ENCODE data around the gene GBP7. TPM values are rescaled to one million over a fixed set of nuclear protein-coding genes. Genes with fewer than 3 reads are reported as not detected.
A peak's percentile ranks its signal among the peaks of the same experiment; 100 is the strongest.

The GBP7 gene
- total and polyA plus RNA-seq, 4 donors: 0.21 TPM; not detected in 3

DNA sequence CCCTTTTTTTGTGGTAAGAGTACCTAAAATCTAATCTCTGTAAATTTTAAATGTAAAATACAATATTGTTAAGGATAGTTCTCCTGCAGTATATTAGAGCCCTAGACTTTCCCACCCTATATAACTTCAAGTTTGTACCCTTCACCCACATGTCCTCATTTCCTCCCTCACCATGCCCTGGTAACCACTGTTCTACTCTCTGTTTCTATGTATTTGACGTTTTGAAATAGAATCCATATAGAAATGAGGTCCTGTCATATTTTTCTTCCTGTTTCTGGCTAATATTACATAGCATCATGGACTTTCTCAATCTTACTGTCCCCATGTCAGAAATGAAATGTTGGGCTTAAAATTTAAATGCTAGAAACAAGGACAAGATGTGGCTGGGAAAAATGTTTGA lies 24.8 kb downstream of the GBP7 start:
- Histone ChIP-seq H3K4me3 (ENCODE audit: low read length in 2 of 2) (no peak overlapping the region), H3K27ac (ENCODE audit: low read depth in 1 of 2, low read length in 2 of 2) (no peak overlapping the region), H3K27me3 (ENCODE audit: control insufficient read depth in 1 of 2, insufficient read depth in 2 of 2, low read length in 1 of 2) (no peaks in the 10 kb centered on the region), H3K9me3 (ENCODE audit: control insufficient read depth, low read length) (no peaks in the 10 kb centered on the region), H3K4me1 (ENCODE audit: control insufficient read depth in 1 of 2, insufficient read depth in 2 of 2, low read length in 2 of 2) (no peaks in the 10 kb centered on the region), H3K36me3 (ENCODE audit: control insufficient read depth in 1 of 2, insufficient read depth in 2 of 2, low read length in 1 of 2) (no peaks in the 10 kb centered on the region)
- 39 to 55% methylated on average over 1 of the region's 1 CpG for WGBS, 2 donors
- DNase-seq (no peak), ATAC-seq (ENCODE audit: low FRiP score) (no peak)
- intact Hi-C loops (cut with DNase I): no loop called here

DNA sequence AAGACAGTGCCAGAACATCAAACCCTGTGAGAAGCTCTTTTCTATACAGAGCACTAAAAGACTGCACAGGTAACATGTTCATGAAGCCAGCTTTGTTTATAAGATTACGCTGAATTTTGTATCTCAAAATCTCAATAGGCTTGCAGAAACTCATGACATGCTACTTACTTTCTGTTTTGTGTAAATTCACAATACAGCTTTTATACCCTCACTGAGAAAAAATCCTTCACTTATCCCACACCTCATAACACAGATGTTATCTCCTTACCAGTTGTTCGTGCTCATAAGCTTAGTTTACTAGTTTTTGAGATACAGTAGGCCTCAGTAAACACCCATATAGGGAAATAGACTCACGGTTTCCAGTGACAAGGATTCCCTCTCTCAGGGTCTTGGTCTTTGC lies 25.8 kb downstream of the GBP7 start:
- no peak for ATAC-seq (ENCODE audit: low FRiP score)
- H3K9me3 ChIP-seq (ENCODE audit: control insufficient read depth, low read length): no peaks in the 10 kb centered on the region
- H3K27ac ChIP-seq (ENCODE audit: low read depth in 1 of 2, low read length in 2 of 2): no peak overlapping the region
- H3K4me3 ChIP-seq (ENCODE audit: low read length in 2 of 2): no peak overlapping the region
- WGBS, 2 donors: 77 to 87% methylated on average over 3 of the region's 3 CpGs
- no peaks in the 10 kb centered on the region for H3K4me1 ChIP-seq (ENCODE audit: control insufficient read depth in 1 of 2, insufficient read depth in 2 of 2, low read length in 2 of 2)
- DNase-seq: no peak
- intact Hi-C loops (cut with DNase I): no loop called here
- H3K36me3 ChIP-seq (ENCODE audit: control insufficient read depth in 1 of 2, insufficient read depth in 2 of 2, low read length in 1 of 2): no peaks in the 10 kb centered on the region
- H3K27me3 ChIP-seq (ENCODE audit: control insufficient read depth in 1 of 2, insufficient read depth in 2 of 2, low read length in 1 of 2): no peaks in the 10 kb centered on the region

DNA sequence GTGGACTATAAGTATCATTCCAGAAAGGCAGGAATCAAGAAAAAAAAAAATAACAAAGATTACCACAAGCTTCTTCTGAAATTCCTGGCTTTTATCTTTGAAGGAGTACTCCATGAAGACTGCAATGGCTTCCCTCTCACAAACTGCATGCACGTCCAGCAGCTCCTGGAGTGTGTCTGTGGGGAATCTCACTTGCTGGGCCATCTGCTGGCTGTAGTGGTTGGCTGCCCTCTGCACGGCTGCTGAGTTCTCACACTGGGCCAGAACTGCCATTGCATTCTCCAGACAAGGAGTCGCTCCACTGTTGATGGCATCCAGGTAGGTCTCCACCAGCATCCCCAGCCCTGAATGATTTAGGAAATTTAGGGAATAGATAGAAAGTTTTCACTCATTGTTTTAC lies 26.6 kb downstream of the GBP7 start:
- WGBS, 2 donors: 31% methylated on average over 3 of the region's 3 CpGs

GRCh38 chr1:89147678-89148658 lies 27.8 kb downstream of the GBP7 start:
- Histone ChIP-seq H3K27me3 (ENCODE audit: control insufficient read depth in 1 of 2, insufficient read depth in 2 of 2, low read length in 1 of 2) (no peaks in the 10 kb centered on the region), H3K4me3 (ENCODE audit: low read length in 2 of 2) (no peak overlapping the region), H3K27ac (ENCODE audit: low read depth in 1 of 2, low read length in 2 of 2) (no peak overlapping the region), H3K9me3 (ENCODE audit: control insufficient read depth, low read length) (no peaks in the 10 kb centered on the region), H3K4me1 (ENCODE audit: control insufficient read depth in 1 of 2, insufficient read depth in 2 of 2, low read length in 2 of 2) (no peaks in the 10 kb centered on the region), H3K36me3 (ENCODE audit: control insufficient read depth in 1 of 2, insufficient read depth in 2 of 2, low read length in 1 of 2) (no peaks in the 10 kb centered on the region)
- intact Hi-C loops (cut with DNase I): no loop called here
- ATAC-seq (ENCODE audit: low FRiP score) (no peak), DNase-seq (no peak)
- 73 to 74% methylated on average over 3 of the region's 3 CpGs for WGBS, 2 donors

More for the DNA sequence above, 26.6 kb downstream of the GBP7 start:
- Histone ChIP-seq H3K9me3 (ENCODE audit: control insufficient read depth, low read length) (no peaks in the 10 kb centered on the region), H3K4me3 (ENCODE audit: low read length in 2 of 2) (no peak overlapping the region), H3K27me3 (ENCODE audit: control insufficient read depth in 1 of 2, insufficient read depth in 2 of 2, low read length in 1 of 2) (no peaks in the 10 kb centered on the region), H3K4me1 (ENCODE audit: control insufficient read depth in 1 of 2, insufficient read depth in 2 of 2, low read length in 2 of 2) (no peaks in the 10 kb centered on the region), H3K36me3 (ENCODE audit: control insufficient read depth in 1 of 2, insufficient read depth in 2 of 2, low read length in 1 of 2) (no peaks in the 10 kb centered on the region), H3K27ac (ENCODE audit: low read depth in 1 of 2, low read length in 2 of 2) (no peak overlapping the region)
- intact Hi-C loops (cut with DNase I): no loop called here
- ATAC-seq (ENCODE audit: low FRiP score) (peak; percentile 63), DNase-seq (peak; percentile 59 to 71)

- intact Hi-C loops (cut with DNase I): no loop called here
- Histone ChIP-seq H3K4me1 (ENCODE audit: control insufficient read depth in 1 of 2, insufficient read depth in 2 of 2, low read length in 2 of 2) (no peaks in the 10 kb centered on the region), H3K27me3 (ENCODE audit: control insufficient read depth in 1 of 2, insufficient read depth in 2 of 2, low read length in 1 of 2) (no peaks in the 10 kb centered on the region), H3K36me3 (ENCODE audit: control insufficient read depth in 1 of 2, insufficient read depth in 2 of 2, low read length in 1 of 2) (no peaks in the 10 kb centered on the region), H3K4me3 (ENCODE audit: low read length in 2 of 2) (no peak overlapping the region), H3K9me3 (ENCODE audit: control insufficient read depth, low read length) (no peaks in the 10 kb centered on the region), H3K27ac (ENCODE audit: low read depth in 1 of 2, low read length in 2 of 2) (no peak overlapping the region)
- 75 to 81% methylated on average over 3 of the region's 3 CpGs for WGBS, 2 donors
- no peak for DNase-seq
- no peak for ATAC-seq (ENCODE audit: low FRiP score)
Observed at GRCh38 chr1:89146721-89147120, 29.1 kb downstream of the GBP7 start.

- Histone ChIP-seq H3K36me3 (ENCODE audit: control insufficient read depth in 1 of 2, insufficient read depth in 2 of 2, low read length in 1 of 2) (no peaks in the 10 kb centered on the region), H3K27me3 (ENCODE audit: control insufficient read depth in 1 of 2, insufficient read depth in 2 of 2, low read length in 1 of 2) (no peaks in the 10 kb centered on the region), H3K4me1 (ENCODE audit: control insufficient read depth in 1 of 2, insufficient read depth in 2 of 2, low read length in 2 of 2) (no peaks in the 10 kb centered on the region), H3K9me3 (ENCODE audit: control insufficient read depth, low read length) (no peaks in the 10 kb centered on the region), H3K27ac (ENCODE audit: low read depth in 1 of 2, low read length in 2 of 2) (no peak overlapping the region), H3K4me3 (ENCODE audit: low read length in 2 of 2) (no peak overlapping the region)
- DNase-seq: no peak
- intact Hi-C loops (cut with DNase I): no loop called here
- ATAC-seq (ENCODE audit: low FRiP score): no peak
- 75 to 83% methylated on average over 2 of the region's 2 CpGs for WGBS, 2 donors
Observed at GRCh38 chr1:89143484-89143883, 32.3 kb downstream of the GBP7 start.

- no peak for DNase-seq
- Histone ChIP-seq H3K27ac (ENCODE audit: low read depth in 1 of 2, low read length in 2 of 2) (no peak overlapping the region), H3K36me3 (ENCODE audit: control insufficient read depth in 1 of 2, insufficient read depth in 2 of 2, low read length in 1 of 2) (no peaks in the 10 kb centered on the region), H3K27me3 (ENCODE audit: control insufficient read depth in 1 of 2, insufficient read depth in 2 of 2, low read length in 1 of 2) (no peaks in the 10 kb centered on the region), H3K4me3 (ENCODE audit: low read length in 2 of 2) (no peak overlapping the region), H3K4me1 (ENCODE audit: control insufficient read depth in 1 of 2, insufficient read depth in 2 of 2, low read length in 2 of 2) (no peaks in the 10 kb centered on the region), H3K9me3 (ENCODE audit: control insufficient read depth, low read length) (no peaks in the 10 kb centered on the region)
- ATAC-seq (ENCODE audit: low FRiP score): no peak
- intact Hi-C loops (cut with DNase I): no loop called here
- WGBS, 2 donors: 86 to 90% methylated on average over 4 of the region's 4 CpGs
Observed at GRCh38 chr1:89142160-89142559, 33.6 kb downstream of the GBP7 start.

DNA sequence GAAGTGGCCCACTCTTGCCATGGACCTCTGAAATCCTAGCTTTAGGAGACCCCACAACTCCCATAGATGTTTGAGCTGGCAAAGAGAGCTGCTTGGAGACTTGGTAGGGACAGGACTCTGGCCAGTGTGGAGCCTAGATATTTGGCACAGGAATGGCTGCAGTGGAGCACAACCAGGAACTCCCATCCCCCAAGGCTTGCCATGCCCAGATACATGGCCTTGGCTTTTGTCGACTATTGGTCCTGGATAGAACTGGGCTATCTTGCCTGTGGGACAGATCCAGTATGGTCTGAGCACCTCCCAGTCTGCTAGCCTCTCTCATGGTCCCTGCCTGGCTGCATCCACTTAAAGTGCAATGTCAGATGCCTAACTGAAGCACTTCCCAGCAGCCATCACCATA lies 42.1 kb downstream of the GBP7 start:
- Histone ChIP-seq H3K4me3 (ENCODE audit: low read length in 2 of 2) (no peak overlapping the region), H3K4me1 (ENCODE audit: control insufficient read depth in 1 of 2, insufficient read depth in 2 of 2, low read length in 2 of 2) (peaks cover 3 to 6% of the 10 kb centered on the region in 2 donors), H3K36me3 (ENCODE audit: control insufficient read depth in 1 of 2, insufficient read depth in 2 of 2, low read length in 1 of 2) (no peaks in the 10 kb centered on the region), H3K27me3 (ENCODE audit: control insufficient read depth in 1 of 2, insufficient read depth in 2 of 2, low read length in 1 of 2) (no peaks in the 10 kb centered on the region), H3K9me3 (ENCODE audit: control insufficient read depth, low read length) (no peaks in the 10 kb centered on the region), H3K27ac (ENCODE audit: low read depth in 1 of 2, low read length in 2 of 2) (no peak overlapping the region)
- ATAC-seq (ENCODE audit: low FRiP score) (no peak), DNase-seq (no peak)
- 91 to 94% methylated on average over 1 of the region's 1 CpG for WGBS, 2 donors
- intact Hi-C loops (cut with DNase I): loop anchor here in 1 of 2 donors (10.0 kb wide), 1 partner anchor 221 kb away; no protein-coding TSS in a partner anchor

GRCh38 chr1:89130716-89131115 lies 45.1 kb downstream of the GBP7 start:
- no peak overlapping the region for H3K27ac ChIP-seq (ENCODE audit: low read depth in 1 of 2, low read length in 2 of 2)
- no peaks in the 10 kb centered on the region for H3K9me3 ChIP-seq (ENCODE audit: control insufficient read depth, low read length)
- peaks cover 3 to 6% of the 10 kb centered on the region in 2 donors for H3K4me1 ChIP-seq (ENCODE audit: control insufficient read depth in 1 of 2, insufficient read depth in 2 of 2, low read length in 2 of 2)
- ATAC-seq (ENCODE audit: low FRiP score) (no peak), DNase-seq (no peak)
- no peaks in the 10 kb centered on the region for H3K36me3 ChIP-seq (ENCODE audit: control insufficient read depth in 1 of 2, insufficient read depth in 2 of 2, low read length in 1 of 2)
- H3K4me3 ChIP-seq (ENCODE audit: low read length in 2 of 2): no peak overlapping the region
- intact Hi-C loops (cut with DNase I): loop anchor here in 1 of 2 donors (10.0 kb wide), 1 partner anchor 224 kb away; no protein-coding TSS in a partner anchor
- H3K27me3 ChIP-seq (ENCODE audit: control insufficient read depth in 1 of 2, insufficient read depth in 2 of 2, low read length in 1 of 2): no peaks in the 10 kb centered on the region
- WGBS, 2 donors: 38 to 40% methylated on average over 1 of the region's 1 CpG
